ENCODE measurements around the gene HERPUD2. TPM values are rescaled to one million over a fixed set of nuclear protein-coding genes. Genes with fewer than 3 reads are reported as not detected.
A peak's percentile ranks its signal among the peaks of the same experiment; 100 is the strongest.

HERPUD2 gene
- total and polyA plus RNA-seq, 2 of the 4 experiments (the other 2 are of a cell fraction): 22.2 to 27.2 TPM

DNA sequence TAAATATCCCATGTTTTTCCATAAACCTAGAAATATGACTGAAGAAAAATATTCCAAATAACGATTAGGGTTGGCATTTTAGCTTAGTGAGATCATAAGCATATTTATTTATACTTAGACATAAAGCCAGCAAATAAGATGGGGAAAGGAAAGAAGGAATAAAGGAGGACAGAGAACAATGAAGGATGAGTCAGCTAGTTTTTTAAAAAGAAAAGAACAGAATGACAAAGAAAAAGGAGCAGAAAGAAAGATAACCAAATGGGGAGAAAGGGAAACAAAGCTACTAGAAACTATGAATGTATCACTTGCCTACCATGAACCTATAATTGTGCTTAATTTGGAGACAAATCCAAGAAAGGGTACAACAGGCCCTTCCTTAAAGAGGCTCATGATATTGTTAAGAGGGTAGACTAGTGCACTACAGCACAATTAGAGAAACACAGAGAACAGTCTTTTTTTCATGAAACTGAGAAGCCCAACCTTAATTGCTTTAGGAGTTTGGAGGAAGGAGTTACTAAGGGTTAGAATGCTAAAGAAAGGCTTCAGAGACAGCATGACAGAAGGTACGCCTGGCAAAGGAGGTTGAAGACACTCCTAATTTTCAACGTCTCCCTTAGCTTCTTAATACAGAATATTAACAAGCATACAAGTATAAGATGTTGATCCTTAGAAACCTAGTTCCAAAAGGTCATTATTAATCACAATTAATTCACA lies 23.9 kb downstream of the HERPUD2 start:
- Histone ChIP-seq H2AK9ac (replicated peaks; ENCODE audit: low read depth, low read length, poor library complexity) (no peak overlapping the region), H3K4me2 (ENCODE audit: low read depth, low read length) (no peak overlapping the region), H4K91ac (ENCODE audit: insufficient read depth, low read depth, low read length) (no peak overlapping the region), H3K9me3 (ENCODE audit: control insufficient read depth, insufficient read depth, low read length) (no peaks in the 10 kb centered on the region), H2BK5ac (ENCODE audit: low read depth, low read length, poor library complexity, severe bottlenecking) (no peak overlapping the region), H3K56ac (ENCODE audit: extremely low read depth, insufficient read depth, low read length) (no peak overlapping the region), H4K5ac (ENCODE audit: low read depth, low read length) (no peak overlapping the region), H3K14ac (replicated peaks; ENCODE audit: low read depth, low read length) (no peak overlapping the region), H2BK15ac (ENCODE audit: low read depth, low read length) (no peak overlapping the region), H3K9ac (ENCODE audit: low read depth, low read length) (no peak overlapping the region), H2BK120ac (ENCODE audit: low read depth, low read length) (no peak overlapping the region), H3K18ac (ENCODE audit: low read depth, low read length) (no peak overlapping the region), H4K8ac (ENCODE audit: low read depth in 2 of 2, low read length in 2 of 2) (peak overlapping the region in 1 of 2 experiments; percentile 35; a peak in 1 of 4 replicates), H3K79me1 (ENCODE audit: low read depth in 1 of 2, low read length in 2 of 2) (peaks cover 15 to 39% of the 10 kb centered on the region in 2 experiments), H3K27ac (ENCODE audit: insufficient read depth, low read length) (no peak overlapping the region; the same call in 1 of the 2 replicates), H2AFZ (replicated peaks; ENCODE audit: low read length, poor library complexity) (no peak overlapping the region), H4K20me1 (ENCODE audit: insufficient read depth, low read length) (peaks cover 6% of the 10 kb centered on the region; the same call in 1 of the 2 replicates), H3K4me1 (ENCODE audit: control insufficient read depth, insufficient read depth, low read length) (no peaks in the 10 kb centered on the region), H3K9me1 (ENCODE audit: insufficient read depth, low read length) (no peaks in the 10 kb centered on the region), H3K4ac (ENCODE audit: low read depth, low read length) (no peak overlapping the region), H3K36me3 (ENCODE audit: control insufficient read depth, insufficient read depth, low read length) (peaks cover 6% of the 10 kb centered on the region), H3K4me3 (ENCODE audit: insufficient read depth, low read depth, low read length) (no peak overlapping the region), H3K27me3 (ENCODE audit: control insufficient read depth, insufficient read depth, low read length) (no peaks in the 10 kb centered on the region), H2BK20ac (ENCODE audit: low read depth, low read length) (no peak overlapping the region), H2AK5ac (ENCODE audit: low read depth, low read length) (no peak overlapping the region), H3K23ac (ENCODE audit: low read depth, low read length) (no peak overlapping the region)
- DNase-seq (no peak), ATAC-seq (ENCODE audit: low read depth) (no peak; the same call in 1 of the 2 replicates)
- in situ Hi-C loops (cut with MboI; ENCODE audit: low sequenced_read_pairs) (no loop called here), intact Hi-C loops (cut with micrococcal nuclease) (no loop called here), dilution Hi-C loops (cut with HindIII; ENCODE audit: low sequenced_read_pairs, unreplicated experiment) (no loop called here)
- WGBS, 2 experiments (ENCODE audit: extremely low coverage in 2 of 2, insufficient read length in 1 of 2): no CpG with 5 or more reads among the region's 3 CpGs
- ChIA-PET POLR2A (ENCODE audit: unreplicated experiment) (no interaction called here), CTCF (no interaction called here)
- TF ChIP-seq NFE2L2 (IDR thresholded peaks at IDR 0.05; ENCODE audit: low read depth, low read length) (peak; percentile 33; the same call in 1 of the 2 replicates), RCOR1 (IDR thresholded peaks at IDR 0.05; ENCODE audit: insufficient replicate concordance, low read length) (no peak), BHLHE40 (IDR thresholded peaks at IDR 0.05; ENCODE audit: low read depth, low read length) (no peak), MXI1 (IDR thresholded peaks at IDR 0.05; ENCODE audit: borderline replicate concordance, low read depth, low read length) (no peak)
- TF ChIP-seq, protein P1, sequence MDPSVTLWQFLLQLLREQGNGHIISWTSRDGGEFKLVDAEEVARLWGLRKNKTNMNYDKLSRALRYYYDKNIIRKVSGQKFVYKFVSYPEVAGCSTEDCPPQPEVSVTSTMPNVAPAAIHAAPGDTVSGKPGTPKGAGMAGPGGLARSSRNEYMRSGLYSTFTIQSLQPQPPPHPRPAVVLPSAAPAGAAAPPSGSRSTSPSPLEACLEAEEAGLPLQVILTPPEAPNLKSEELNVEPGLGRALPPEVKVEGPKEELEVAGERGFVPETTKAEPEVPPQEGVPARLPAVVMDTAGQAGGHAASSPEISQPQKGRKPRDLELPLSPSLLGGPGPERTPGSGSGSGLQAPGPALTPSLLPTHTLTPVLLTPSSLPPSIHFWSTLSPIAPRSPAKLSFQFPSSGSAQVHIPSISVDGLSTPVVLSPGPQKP (IDR thresholded peaks at IDR 0.05; ENCODE audit: borderline replicate concordance, low read depth, low read length): no peak
- TF ChIP-seq, protein P2, sequence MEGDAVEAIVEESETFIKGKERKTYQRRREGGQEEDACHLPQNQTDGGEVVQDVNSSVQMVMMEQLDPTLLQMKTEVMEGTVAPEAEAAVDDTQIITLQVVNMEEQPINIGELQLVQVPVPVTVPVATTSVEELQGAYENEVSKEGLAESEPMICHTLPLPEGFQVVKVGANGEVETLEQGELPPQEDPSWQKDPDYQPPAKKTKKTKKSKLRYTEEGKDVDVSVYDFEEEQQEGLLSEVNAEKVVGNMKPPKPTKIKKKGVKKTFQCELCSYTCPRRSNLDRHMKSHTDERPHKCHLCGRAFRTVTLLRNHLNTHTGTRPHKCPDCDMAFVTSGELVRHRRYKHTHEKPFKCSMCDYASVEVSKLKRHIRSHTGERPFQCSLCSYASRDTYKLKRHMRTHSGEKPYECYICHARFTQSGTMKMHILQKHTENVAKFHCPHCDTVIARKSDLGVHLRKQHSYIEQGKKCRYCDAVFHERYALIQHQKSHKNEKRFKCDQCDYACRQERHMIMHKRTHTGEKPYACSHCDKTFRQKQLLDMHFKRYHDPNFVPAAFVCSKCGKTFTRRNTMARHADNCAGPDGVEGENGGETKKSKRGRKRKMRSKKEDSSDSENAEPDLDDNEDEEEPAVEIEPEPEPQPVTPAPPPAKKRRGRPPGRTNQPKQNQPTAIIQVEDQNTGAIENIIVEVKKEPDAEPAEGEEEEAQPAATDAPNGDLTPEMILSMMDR (conservative IDR thresholded peaks at IDR 0.05; ENCODE audit: low read depth, low read length): no peak
- BruUV-seq (replicated peaks): no TSS peak
